ENCODE results near the gene NACC2. TPM values are rescaled to one million over a fixed set of nuclear protein-coding genes. Genes with fewer than 3 reads are reported as not detected.

Gene NACC2
- total and polyA plus RNA-seq, 2 of the 8 experiments (the other 6 are each of a cell fraction or from before 2014, with no cell fraction given): 8.3 to 14.0 TPM

GRCh38 chr9:135963938-135964337 is 131.2 kb downstream of the NACC2 start:
- H4K8ac ChIP-seq (ENCODE audit: extremely low read depth, insufficient read depth, low read length): no peak overlapping the region
- H3K56ac ChIP-seq (replicated peaks; ENCODE audit: insufficient read length, low read depth, low read length): no peak overlapping the region
- H3K79me1 ChIP-seq (ENCODE audit: low read depth, low read length): peaks cover 5% of the 10 kb centered on the region; the same call in 1 of the 2 replicates
- no peaks in the 10 kb centered on the region for H3K36me3 ChIP-seq (ENCODE audit: control insufficient read depth in 2 of 4, insufficient read depth in 4 of 4, low read length in 3 of 4)
- DNase-seq (ENCODE audit: low read depth in 1 of 2, low spot score in 2 of 2): no peak
- H2BK20ac ChIP-seq (ENCODE audit: low read length): no peak overlapping the region
- no peak overlapping the region for H3K18ac ChIP-seq (ENCODE audit: extremely low read depth, low read length)
- H3K9ac ChIP-seq (replicated peaks in 1 of 4; ENCODE audit: extremely low read depth in 1 of 4, low read depth in 3 of 4, low read length in 3 of 4): no peak overlapping the region
- no peak overlapping the region for H2BK120ac ChIP-seq (replicated peaks; ENCODE audit: low read depth, low read length)
- no peak overlapping the region for H3K23ac ChIP-seq (ENCODE audit: insufficient read length)
- ChIA-PET CTCF (ENCODE audit: partially characterized antibody) (interaction anchor here (0.7 to 2.1 kb wide), 2 partner anchors 123 to 158 kb away, joined by 3 to 8 read pairs; no protein-coding TSS in a partner anchor), POLR2A (ENCODE audit: partially characterized antibody) (no interaction called here)
- peaks cover 6 to 8% of the 10 kb centered on the region in 2 experiments for H4K20me1 ChIP-seq (replicated peaks in 1 of 2; ENCODE audit: control insufficient read depth in 1 of 2, insufficient read depth in 2 of 2, low read length in 2 of 2)
- no peak overlapping the region for H3K14ac ChIP-seq (ENCODE audit: insufficient read length)
- no peak overlapping the region for H4K5ac ChIP-seq (ENCODE audit: insufficient read length, low read depth, low read length)
- H3K4me2 ChIP-seq (ENCODE audit: insufficient read depth in 1 of 2, low read depth in 2 of 2, low read length in 2 of 2): no peak overlapping the region
- no peak overlapping the region for H2BK5ac ChIP-seq (ENCODE audit: low read depth, low read length)
- H3K79me2 ChIP-seq (ENCODE audit: control insufficient read depth in 1 of 2, insufficient read depth in 2 of 2, low read length in 2 of 2): peaks cover 5 to 14% of the 10 kb centered on the region in 2 experiments
- H2BK15ac ChIP-seq (ENCODE audit: low read length): no peak overlapping the region
- H3K27ac ChIP-seq (ENCODE audit: low read depth, low read length): no peak overlapping the region
- no peak overlapping the region for H2AK5ac ChIP-seq (ENCODE audit: low read depth, low read length)
- peaks cover 1% of the 10 kb centered on the region for H3K23me2 ChIP-seq (ENCODE audit: low read depth, low read length)
- WGBS, 2 experiments (ENCODE audit: extremely low coverage in 1 of 2, insufficient coverage in 1 of 2, insufficient read length in 1 of 2, insufficient replicate concordance in 2 of 2, low coverage in 1 of 2, low lambda C conversion rate in 2 of 2, missing lambda C conversion rate in 1 of 2): 93% methylated on average over 10 of the region's 10 CpGs; no CpG with 5 or more reads in 1 of the 2 experiments
- no peaks in the 10 kb centered on the region for H3K9me3 ChIP-seq (ENCODE audit: insufficient read depth in 2 of 2, low read depth in 1 of 2, low read length in 1 of 2)
- no peak overlapping the region for H3K4me3 ChIP-seq (ENCODE audit: extremely low read depth in 1 of 4, insufficient read depth in 2 of 4, low read depth in 3 of 4, low read length in 4 of 4)
- no peak overlapping the region for H2AFZ ChIP-seq (ENCODE audit: low read length)
- no peak overlapping the region for H2BK12ac ChIP-seq (ENCODE audit: low read depth, low read length)
- H4K91ac ChIP-seq (replicated peaks; ENCODE audit: insufficient read length, low read length): no peak overlapping the region
- no peak overlapping the region for H3K4ac ChIP-seq (replicated peaks; ENCODE audit: insufficient read length, low read depth, low read length)
- no peaks in the 10 kb centered on the region for H3K27me3 ChIP-seq (replicated peaks in 1 of 4; ENCODE audit: control insufficient read depth in 3 of 4, extremely low read depth in 1 of 4, insufficient read depth in 3 of 4, low read length in 3 of 4)
- H3K4me1 ChIP-seq (replicated peaks in 1 of 4; ENCODE audit: control insufficient read depth in 3 of 4, insufficient read depth in 4 of 4, low read length in 3 of 4): peaks cover 5 to 13% (median 9%) of the 10 kb centered on the region in 4 experiments; a peak in 6 of 7 replicates
- FAIRE-seq: no peak
- TF ChIP-seq BRCA1 (IDR thresholded peaks at IDR 0.05; ENCODE audit: low read depth, low read length): no peak
- no peak for TF ChIP-seq GTF2F1 (IDR thresholded peaks at IDR 0.05; ENCODE audit: borderline replicate concordance, low read depth, low read length)
- no peak for TF ChIP-seq PHF8 (conservative IDR thresholded peaks at IDR 0.05; ENCODE audit: low read depth, low read length)
- TF ChIP-seq POLR2A (IDR thresholded peaks at IDR 0.05; ENCODE audit: control extremely low read depth in 1 of 2, low read depth in 2 of 2, low read length in 2 of 2): no peak
- no peak for TF ChIP-seq ATF2 (IDR thresholded peaks at IDR 0.05; ENCODE audit: low read length)
- no peak for TF ChIP-seq GABPA (IDR thresholded peaks at IDR 0.05; ENCODE audit: borderline replicate concordance, insufficient read depth, low read length)
- no peak for TF ChIP-seq NANOG (IDR thresholded peaks at IDR 0.05; ENCODE audit: insufficient read depth, low read depth, low read length, poor library complexity, severe bottlenecking)
- TF ChIP-seq ASH2L (IDR thresholded peaks at IDR 0.05; ENCODE audit: low read length): no peak
- no peak for TF ChIP-seq RNF2 (IDR thresholded peaks at IDR 0.05; ENCODE audit: borderline replicate concordance, low read depth, low read length, missing control alignments, poor library complexity, severe bottlenecking)
- TF ChIP-seq CTBP2 (IDR thresholded peaks at IDR 0.05; ENCODE audit: borderline replicate concordance, insufficient read depth, insufficient read length, low read length): no peak
- TF ChIP-seq KDM1A (IDR thresholded peaks at IDR 0.05; ENCODE audit: borderline replicate concordance, low read length): no peak
- TF ChIP-seq TBP (IDR thresholded peaks at IDR 0.05; ENCODE audit: low read depth, low read length): no peak
